ENCODE data around the gene ZC2HC1B.
"Not testable (repeated sequence)": the region's sequence is repeated elsewhere in the genome, so short reads cannot be mapped to it uniquely, and the experiment has no call there.

ZC2HC1B gene

GRCh38 chr6:143864234-143864633 is at the start of gene ZC2HC1B:
Gene ZC2HC1B, plus strand, starts transcription at chr6:143864474. Its CDS starts 66 bp downstream, at chr6:143864540.
- no peak for DNase-seq (ENCODE audit: low read depth in 3 of 3)

- DNase-seq (ENCODE audit: low read depth in 3 of 3) = no peak
Observed at GRCh38 chr6:143817621-143818020, 46.7 kb upstream of the ZC2HC1B start.

GRCh38 chr6:143821359-143821758 is 42.9 kb upstream of the ZC2HC1B start:
- no peak for DNase-seq (ENCODE audit: low read depth in 3 of 3)

- DNase-seq (ENCODE audit: low read depth in 3 of 3) = no peak
Observed at GRCh38 chr6:143822584-143823024, 41.7 kb upstream of the ZC2HC1B start.

- no peak for DNase-seq (ENCODE audit: low read depth in 3 of 3)
Observed at GRCh38 chr6:143823548-143823947, 40.7 kb upstream of the ZC2HC1B start.

GRCh38 chr6:143828572-143828971 is 35.7 kb upstream of the ZC2HC1B start:
- no peak for DNase-seq (ENCODE audit: low read depth in 3 of 3)

- DNase-seq (ENCODE audit: low read depth in 3 of 3) = no peak
Observed at GRCh38 chr6:143836150-143836549, 28.1 kb upstream of the ZC2HC1B start.

GRCh38 chr6:143838395-143838794 is 25.9 kb upstream of the ZC2HC1B start:
- no peak for DNase-seq (ENCODE audit: low read depth in 3 of 3)

- DNase-seq (ENCODE audit: low read depth in 3 of 3) = no peak
Observed at GRCh38 chr6:143839196-143839595, 25.1 kb upstream of the ZC2HC1B start.

GRCh38 chr6:143840595-143841265 is 23.5 kb upstream of the ZC2HC1B start:
- no peak for DNase-seq (ENCODE audit: low read depth in 3 of 3)

GRCh38 chr6:143842461-143842901 is 21.8 kb upstream of the ZC2HC1B start:
- DNase-seq (ENCODE audit: low read depth in 3 of 3) = no peak

- peak; percentile 81 to 87 (median 86) for DNase-seq (ENCODE audit: low read depth in 3 of 3)
Observed at GRCh38 chr6:143842902-143843676, 21.2 kb upstream of the ZC2HC1B start, which contains the start of gene LTV1. Gene LTV1, plus strand, starts transcription at chr6:143843338. Its CDS starts 140 bp downstream, at chr6:143843478.

GRCh38 chr6:143843677-143843999 is 20.6 kb upstream of the ZC2HC1B start:
- DNase-seq (ENCODE audit: low read depth in 3 of 3) = no peak

- DNase-seq (ENCODE audit: low read depth in 3 of 3) = no peak
Observed at GRCh38 chr6:143844006-143844405, 20.3 kb upstream of the ZC2HC1B start.

GRCh38 chr6:143845033-143845432 is 19.2 kb upstream of the ZC2HC1B start:
- DNase-seq (ENCODE audit: low read depth in 3 of 3) = no peak

GRCh38 chr6:143851706-143852105 is 12.6 kb upstream of the ZC2HC1B start:
- not testable (repeated sequence) for DNase-seq (ENCODE audit: low read depth in 3 of 3)

GRCh38 chr6:143855057-143855456 is 9.2 kb upstream of the ZC2HC1B start:
- DNase-seq (ENCODE audit: low read depth in 3 of 3) = not testable (repeated sequence)

GRCh38 chr6:143856762-143857161 is 7.5 kb upstream of the ZC2HC1B start:
- not testable (repeated sequence) for DNase-seq (ENCODE audit: low read depth in 3 of 3)

- DNase-seq (ENCODE audit: low read depth in 3 of 3) = no peak
Observed at GRCh38 chr6:143857651-143858050, 6.6 kb upstream of the ZC2HC1B start.

GRCh38 chr6:143859891-143860660 is 4.2 kb upstream of the ZC2HC1B start:
- DNase-seq (ENCODE audit: low read depth in 3 of 3) = no peak

- DNase-seq (ENCODE audit: low read depth in 3 of 3) = no peak
Observed at GRCh38 chr6:143863771-143864170, 503 bp upstream of the ZC2HC1B start.

GRCh38 chr6:143867236-143867635 is 3.0 kb downstream of the ZC2HC1B start:
- DNase-seq (ENCODE audit: low read depth in 3 of 3) = no peak
